ENCODE results near the gene LAPTM5.

Gene LAPTM5

DNA sequence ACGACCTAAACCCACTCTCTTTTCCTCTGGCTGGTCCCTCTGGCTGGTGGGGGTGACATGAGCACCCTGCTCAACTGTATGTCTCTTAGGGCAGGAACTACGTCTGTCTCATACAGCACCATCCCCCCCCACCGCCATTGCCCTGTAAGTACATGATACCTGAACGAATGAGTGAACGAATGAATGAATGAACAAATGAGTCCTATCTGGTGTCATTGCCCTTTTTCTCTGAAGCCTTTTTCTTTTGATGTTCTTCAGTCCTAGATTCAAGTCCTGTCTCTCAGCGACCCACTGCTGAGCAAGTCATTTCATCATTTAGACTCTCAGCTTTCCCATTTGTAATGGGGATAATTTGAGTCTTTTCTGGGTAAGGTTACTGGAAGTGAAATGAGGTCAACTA, 45.0 kb downstream of the LAPTM5 start:
- DNase-seq, result no peak

- no peak for DNase-seq
Measured at GRCh38 chr1:30710407-30710806, 47.2 kb downstream of the LAPTM5 start.

- DNase-seq, result no peak
Measured at GRCh38 chr1:30708361-30708728, 49.2 kb downstream of the LAPTM5 start.

DNA sequence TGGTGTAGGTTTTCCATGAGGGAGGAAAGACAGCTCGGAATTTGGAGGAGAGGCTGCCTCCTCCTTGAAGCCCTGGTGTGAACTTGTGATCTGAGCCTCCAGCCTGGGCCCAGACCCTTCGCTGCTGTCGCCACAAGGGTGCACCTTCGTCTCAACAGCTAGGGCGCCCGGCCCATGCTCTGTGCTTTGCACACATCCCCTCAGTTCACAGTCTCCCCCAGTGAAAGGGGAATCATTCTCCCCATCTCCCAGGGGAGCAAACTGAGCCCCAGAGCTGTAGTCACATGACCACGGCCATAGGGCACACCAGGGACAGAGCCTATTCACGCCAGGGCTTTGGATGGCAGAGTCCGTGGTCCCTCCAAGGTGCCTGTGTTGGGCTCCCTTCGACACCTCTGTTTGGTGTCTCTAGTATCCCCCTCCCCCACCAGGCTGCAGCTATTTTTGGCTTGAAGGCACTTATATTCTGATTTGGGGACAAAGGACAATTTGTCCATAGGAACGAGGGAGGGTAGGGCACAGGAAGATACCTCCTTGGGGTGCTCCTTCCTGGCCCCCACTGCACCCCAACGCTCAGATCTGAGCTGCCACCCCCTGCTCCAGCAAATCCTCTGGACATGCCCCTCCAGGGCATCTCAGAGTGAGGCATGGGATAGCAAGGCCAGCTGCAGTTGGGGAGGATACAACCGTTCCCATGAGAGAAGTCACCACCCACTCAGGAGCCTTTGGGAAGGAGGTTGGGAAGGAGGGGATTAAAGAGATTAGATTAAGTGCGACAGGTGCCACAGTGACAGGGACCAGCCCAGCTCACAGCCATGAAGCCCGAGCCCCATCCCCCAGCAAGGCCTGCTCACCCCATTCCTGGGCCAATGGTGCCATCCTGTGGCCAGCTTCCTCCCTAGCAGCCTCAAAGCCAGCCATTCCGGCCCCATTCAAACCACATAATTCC, 49.9 kb downstream of the LAPTM5 start:
- DNase-seq, result no peak

GRCh38 chr1:30706528-30706927, 51.0 kb downstream of the LAPTM5 start:
- no peak for DNase-seq

GRCh38 chr1:30705698-30706097, 51.9 kb downstream of the LAPTM5 start:
- DNase-seq, result no peak

DNA sequence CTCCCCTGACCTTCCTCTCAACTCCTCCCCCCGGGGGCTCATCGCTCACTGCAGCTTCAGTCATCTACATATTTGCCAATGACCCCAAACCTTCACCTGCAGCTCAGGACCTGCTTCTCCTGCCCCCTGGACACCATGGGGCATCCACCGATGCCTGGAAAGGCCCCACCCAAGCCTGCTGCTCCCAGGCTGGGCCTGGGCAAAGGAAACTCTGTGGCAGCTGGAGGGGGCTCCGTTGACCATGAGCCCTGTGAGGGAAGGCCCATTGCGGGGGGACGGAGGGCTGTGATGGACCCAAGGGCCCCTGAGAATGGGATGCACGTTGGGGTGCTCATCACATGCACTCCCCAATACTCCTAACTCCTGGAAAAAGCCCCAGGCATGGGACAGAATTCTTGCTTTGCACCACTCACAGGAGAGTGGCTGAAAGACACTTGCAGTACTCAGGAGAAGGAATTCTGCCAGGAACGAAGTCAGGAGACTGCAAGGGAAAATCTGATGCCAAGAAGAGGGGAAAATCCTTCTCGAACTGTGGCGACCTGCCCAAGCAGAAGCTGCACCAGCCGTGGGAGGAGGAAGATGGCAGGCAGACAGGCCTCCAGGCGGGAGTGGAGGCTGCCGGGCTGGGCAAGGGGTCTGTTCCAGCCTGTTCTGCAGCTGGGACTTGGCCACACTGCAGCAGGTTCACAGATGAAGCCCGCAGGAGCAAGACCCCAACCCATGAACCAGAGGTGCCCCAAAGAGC, 52.6 kb downstream of the LAPTM5 start:
- DNase-seq, result no peak

DNA sequence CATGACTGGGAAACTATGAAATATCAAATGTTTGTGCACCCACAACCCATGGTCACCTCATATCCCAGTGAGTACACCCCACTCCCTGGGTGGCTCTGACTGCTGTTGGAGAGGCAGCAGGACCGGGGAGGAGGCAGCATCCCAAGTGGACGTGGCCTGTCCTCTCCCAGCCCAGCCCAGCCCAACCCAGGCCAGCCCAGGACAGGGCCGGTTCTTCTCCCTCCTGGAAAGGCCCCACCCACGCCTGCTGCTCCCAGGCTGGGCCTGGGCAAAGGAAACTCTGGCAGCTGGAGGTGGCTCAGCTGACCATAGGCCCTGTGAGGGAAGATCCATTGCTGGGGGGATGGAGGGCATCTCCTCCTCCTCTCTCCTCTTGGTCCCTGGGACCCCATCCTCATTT, 53.3 kb downstream of the LAPTM5 start:
- no peak for DNase-seq

- DNase-seq, result no peak
Measured at GRCh38 chr1:30702823-30703222, 54.8 kb downstream of the LAPTM5 start.

- no peak for DNase-seq
Measured at GRCh38 chr1:30701258-30701633, 56.3 kb downstream of the LAPTM5 start.

GRCh38 chr1:30700528-30701257, 56.9 kb downstream of the LAPTM5 start:
- DNase-seq, result no peak

DNA sequence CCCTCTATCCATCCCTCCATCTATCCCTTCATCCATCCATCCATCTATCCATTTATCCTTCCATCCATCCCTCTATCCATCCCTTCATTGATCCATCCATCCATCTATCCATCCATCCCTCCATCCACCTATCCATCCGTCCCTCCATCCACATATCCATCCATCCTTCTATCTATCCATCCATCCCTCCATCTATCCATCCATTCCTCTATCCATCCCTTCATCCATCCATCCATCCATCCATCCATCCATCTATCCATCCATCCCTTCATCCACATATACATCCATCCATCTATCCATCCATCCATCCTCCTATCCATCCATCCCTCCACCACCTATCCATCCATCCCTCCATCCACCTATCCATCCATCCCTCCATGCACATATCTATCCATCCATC, 57.8 kb downstream of the LAPTM5 start:
- DNase-seq, result no peak

DNA sequence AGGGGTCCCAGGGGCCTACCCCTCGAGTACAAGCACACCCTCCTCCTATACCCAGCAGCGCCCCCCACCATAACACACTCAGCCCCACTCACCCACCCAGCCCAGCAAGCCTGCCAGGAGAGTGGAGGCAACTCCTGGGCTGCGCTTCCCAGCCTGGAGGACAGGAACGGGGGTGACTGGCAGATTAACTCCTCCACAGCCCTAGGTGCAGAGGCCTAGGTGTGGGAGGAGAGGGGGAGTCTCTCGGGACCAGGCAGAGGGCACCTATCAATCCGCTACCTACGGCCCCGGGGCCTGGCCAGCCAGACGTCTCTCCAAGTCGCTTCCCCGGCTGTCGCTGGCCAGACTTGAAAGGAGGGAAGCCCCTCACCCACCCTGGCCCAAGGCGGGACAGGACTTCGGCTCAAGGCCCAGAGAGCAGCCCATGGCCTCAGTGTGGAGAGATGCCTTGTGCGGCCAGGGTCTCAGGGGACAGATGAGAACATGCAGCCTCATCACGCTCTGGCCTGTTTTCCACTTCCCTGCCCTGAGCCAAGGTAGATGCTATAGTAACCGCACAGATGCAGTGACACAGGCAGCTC, 59.1 kb downstream of the LAPTM5 start:
- DNase-seq, result no peak

- DNase-seq, result no peak
Measured at GRCh38 chr1:30697571-30698376, 59.8 kb downstream of the LAPTM5 start.

GRCh38 chr1:30696831-30697230, 60.7 kb downstream of the LAPTM5 start:
- no peak for DNase-seq

DNA sequence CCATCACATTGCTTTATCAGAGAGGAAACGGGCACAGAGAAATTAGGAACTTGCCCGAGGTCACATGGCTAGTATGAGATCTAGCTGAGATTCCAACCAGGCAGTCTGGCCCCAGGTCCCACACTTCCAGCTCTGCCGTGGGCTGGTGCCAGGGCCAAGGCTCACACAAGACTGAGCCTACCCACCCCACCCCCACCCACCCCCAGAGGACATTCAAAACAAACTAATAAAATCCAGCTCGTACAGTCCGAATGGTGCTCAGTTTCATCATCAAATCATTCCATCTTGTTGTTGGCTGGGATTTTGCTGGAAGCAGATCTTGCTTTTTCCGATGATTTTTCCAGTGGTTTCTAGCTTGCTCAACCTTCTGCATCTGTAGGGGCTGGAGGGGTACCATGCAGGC, 62.1 kb downstream of the LAPTM5 start:
- DNase-seq, result no peak

GRCh38 chr1:30694280-30695175, 63.0 kb downstream of the LAPTM5 start:
- DNase-seq, result no peak

- DNase-seq, result no peak
Measured at GRCh38 chr1:30693822-30694221, 63.8 kb downstream of the LAPTM5 start.

GRCh38 chr1:30693366-30693765, 64.2 kb downstream of the LAPTM5 start:
- no peak for DNase-seq

DNA sequence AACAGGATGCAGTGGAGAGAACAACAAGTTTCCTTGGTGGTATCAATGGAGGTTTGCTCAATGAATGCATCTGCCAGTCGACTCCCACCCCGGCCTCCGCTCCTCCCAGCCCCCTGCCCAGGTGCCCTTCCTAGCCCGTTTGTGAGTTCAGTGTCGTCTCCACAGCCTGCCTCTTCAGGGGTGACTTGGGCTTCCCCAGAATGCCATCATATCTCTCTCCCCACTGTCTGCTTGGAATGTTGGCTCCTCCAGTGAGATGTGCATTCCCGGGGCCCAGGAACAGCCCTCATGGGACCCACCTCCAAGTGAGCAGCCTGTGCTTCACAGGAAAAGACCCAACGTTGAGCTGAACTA, 64.6 kb downstream of the LAPTM5 start:
- DNase-seq, result no peak

GRCh38 chr1:30692201-30692947, 65.2 kb downstream of the LAPTM5 start:
- DNase-seq, result no peak

Data from GF-D8 (cell line).